HepG2 (cell line): ENCODE data around the gene DNAJB11. TPM values are rescaled to one million over a fixed set of nuclear protein-coding genes. Genes with fewer than 3 reads are reported as not detected.

Experiments
- BORCS8-MEF2B ChIP-seq: sonication (generic); formaldehyde crosslinking; IDR thresholded peaks from 2 replicates; pipeline ENCODE4 v1.8.0; 2022; ENCODE audit warnings: mild to moderate bottlenecking, missing genetic modification reagents
- FOSL2 ChIP-seq: sonication (generic); formaldehyde crosslinking; IDR thresholded peaks from 2 replicates; pipeline ENCODE4 v1.4.0; 2020; ENCODE audit warnings: missing genetic modification reagents
- IRX3 ChIP-seq: sonication (generic); formaldehyde crosslinking; IDR thresholded peaks from 2 replicates; pipeline ENCODE4 v1.8.1; 2023; ENCODE audit warnings: mild to moderate bottlenecking, low read depth, missing genetic modification reagents, borderline replicate concordance
- JUN ChIP-seq: sonication (generic); formaldehyde crosslinking; IDR thresholded peaks from 2 replicates; pipeline ENCODE4 v1.4.0; 2020; ENCODE audit warnings: mild to moderate bottlenecking, missing genetic modification reagents
- KLF12 ChIP-seq: sonication (generic); formaldehyde crosslinking; IDR thresholded peaks from 2 replicates; pipeline ENCODE4 v1.4.0; 2020; ENCODE audit warnings: missing genetic modification reagents, borderline replicate concordance
- POGZ ChIP-seq: sonication (generic); formaldehyde crosslinking; IDR thresholded peaks from 2 replicates; pipeline ENCODE4 v1.4.0; 2020; ENCODE audit warnings: mild to moderate bottlenecking, missing genetic modification reagents
- SSRP1 ChIP-seq: IDR thresholded peaks from 2 replicates; pipeline ENCODE4 v1.6.1; 2016; ENCODE audit warnings: control low read depth
- TEAD2 ChIP-seq: sonication (generic); formaldehyde crosslinking; IDR thresholded peaks from 2 replicates; pipeline ENCODE4 v1.9.0; 2021; ENCODE audit warnings: missing genetic modification reagents
- TSC22D2 ChIP-seq: sonication (generic); formaldehyde crosslinking; IDR thresholded peaks from 2 replicates; pipeline ENCODE4 v1.5.1; 2020; ENCODE audit warnings: missing genetic modification reagents, mild to moderate bottlenecking, borderline replicate concordance
- ZFX ChIP-seq: sonication (generic); formaldehyde crosslinking; IDR thresholded peaks from 2 replicates; pipeline ENCODE4 v1.4.0; 2020; ENCODE audit warnings: mild to moderate bottlenecking, low read depth, missing genetic modification reagents, moderate library complexity
- ZKSCAN5 ChIP-seq: sonication (generic); formaldehyde crosslinking; IDR thresholded peaks from 2 replicates; pipeline ENCODE4 v1.5.1; 2020; ENCODE audit warnings: mild to moderate bottlenecking, missing genetic modification reagents
- ZNF224 ChIP-seq: sonication (generic); formaldehyde crosslinking; IDR thresholded peaks from 2 replicates; pipeline ENCODE4 v1.5.0; 2020; ENCODE audit warnings: mild to moderate bottlenecking, missing genetic modification reagents
- ZNF253 ChIP-seq: sonication (generic); formaldehyde crosslinking; IDR thresholded peaks from 2 replicates; pipeline ENCODE4 v1.8.0; 2022; ENCODE audit warnings: mild to moderate bottlenecking, missing genetic modification reagents, borderline replicate concordance
- ZNF558 ChIP-seq: sonication (generic); formaldehyde crosslinking; IDR thresholded peaks from 2 replicates; pipeline ENCODE4 v1.9.0; 2022; ENCODE audit warnings: mild to moderate bottlenecking, missing genetic modification reagents, borderline replicate concordance
- ZSCAN29 ChIP-seq: sonication (generic); formaldehyde crosslinking; conservative IDR thresholded peaks from 2 replicates; pipeline ENCODE4 v1.4.0; 2020; ENCODE audit warnings: mild to moderate bottlenecking, missing genetic modification reagents
- ZSCAN30 ChIP-seq: sonication (generic); formaldehyde crosslinking; IDR thresholded peaks from 2 replicates; pipeline ENCODE4 v1.5.0; 2020; ENCODE audit warnings: mild to moderate bottlenecking, missing genetic modification reagents
- polyA plus RNA-seq, 8 experiments: library from polyadenylated mRNA; depleted of rRNA in 3 of 8; stranded (reverse) in 7 of 8; unstranded in 1 of 8; fragments of >200 nt; fragmentation: Illumina TruSeq in 4 of 8; extraction: Trizol in 4 of 8; gene quantifications; 2 replicates each; pipeline versions ENCODE4 v1.2.1 to v1.2.3, GENCODE V29; 2011 to 2016; ENCODE audit warnings: low read depth in 4 of 8, missing spikeins in 1 of 8, mixed read lengths in 1 of 8; ENCODE audit not compliant: insufficient read depth in 1 of 8
- total RNA-seq, 5 experiments: library from RNA; depleted of rRNA; stranded (reverse); fragments of >200 nt; fragmentation: Illumina TruSeq; extraction: Trizol; gene quantifications; 2 replicates each; pipeline ENCODE4 v1.2.3, GENCODE V29; 2016; ENCODE audit warnings: low read depth in 1 of 5
- TF ChIP-seq, protein P1 (sequence below): sonication (generic); formaldehyde crosslinking; IDR thresholded peaks from 2 replicates; pipeline ENCODE4 v1.4.0; 2020; ENCODE audit warnings: missing genetic modification reagents
- TF ChIP-seq, protein P2 (sequence below): sonication (generic); formaldehyde crosslinking; IDR thresholded peaks from 2 replicates; pipeline ENCODE4 v1.9.0; 2021; ENCODE audit warnings: missing genetic modification reagents, mild to moderate bottlenecking, borderline replicate concordance
- TF ChIP-seq, protein P3 (sequence below): sonication (generic); formaldehyde crosslinking; IDR thresholded peaks from 2 replicates; pipeline ENCODE4 v1.8.0; 2022; ENCODE audit warnings: missing genetic modification reagents, mild to moderate bottlenecking, borderline replicate concordance
- TF ChIP-seq, protein P4 (sequence below), 2 experiments: sonication (generic) in 1 of 2; formaldehyde crosslinking in 1 of 2; IDR thresholded peaks; 2 replicates each; pipeline versions ENCODE4 v1.5.1 to v1.6.1; 2011 to 2020; ENCODE audit warnings: borderline replicate concordance in 1 of 2, low read depth in 1 of 2, low read length in 1 of 2, mild to moderate bottlenecking in 1 of 2, missing genetic modification reagents in 1 of 2, moderate library complexity in 1 of 2
- TF ChIP-seq, protein P5 (sequence below): sonication (generic); formaldehyde crosslinking; IDR thresholded peaks from 2 replicates; pipeline ENCODE4; 2020; ENCODE audit warnings: missing genetic modification reagents, mild to moderate bottlenecking, borderline replicate concordance

Gene DNAJB11
- total and polyA plus RNA-seq, 2 of the 13 experiments (the other 11 are each of a cell fraction or from before 2014, with no cell fraction given), result 41.0 to 132 TPM

DNA sequence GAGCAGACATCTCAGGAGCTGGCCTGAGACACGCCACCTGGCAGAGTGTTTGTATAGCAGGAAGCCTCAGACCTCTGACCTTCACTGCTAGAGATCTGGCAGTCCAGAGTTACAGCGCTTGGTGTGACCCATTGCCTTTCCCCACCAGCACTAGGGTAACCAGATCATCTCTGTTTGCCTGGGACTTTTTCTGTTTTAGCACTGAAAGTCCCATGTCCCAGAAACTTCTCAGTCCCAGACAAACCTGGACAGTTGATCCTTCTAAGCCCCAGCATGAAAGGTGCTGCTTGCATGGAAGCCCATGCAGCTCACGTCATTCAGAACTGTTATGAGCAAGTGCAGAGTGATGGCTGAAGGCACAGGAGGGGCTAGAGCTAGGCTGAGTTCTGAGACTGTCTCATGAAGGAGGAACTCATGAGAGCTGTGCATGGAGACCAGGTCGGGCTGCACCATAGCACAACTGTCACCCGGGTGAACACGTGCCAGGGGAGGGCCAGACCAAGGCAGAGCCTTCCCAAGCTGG lies 24.1 kb downstream of the DNAJB11 start (continued):
- TF ChIP-seq JUN, result no peak
- TF ChIP-seq FOSL2, result no peak
- TF ChIP-seq, protein P1, sequence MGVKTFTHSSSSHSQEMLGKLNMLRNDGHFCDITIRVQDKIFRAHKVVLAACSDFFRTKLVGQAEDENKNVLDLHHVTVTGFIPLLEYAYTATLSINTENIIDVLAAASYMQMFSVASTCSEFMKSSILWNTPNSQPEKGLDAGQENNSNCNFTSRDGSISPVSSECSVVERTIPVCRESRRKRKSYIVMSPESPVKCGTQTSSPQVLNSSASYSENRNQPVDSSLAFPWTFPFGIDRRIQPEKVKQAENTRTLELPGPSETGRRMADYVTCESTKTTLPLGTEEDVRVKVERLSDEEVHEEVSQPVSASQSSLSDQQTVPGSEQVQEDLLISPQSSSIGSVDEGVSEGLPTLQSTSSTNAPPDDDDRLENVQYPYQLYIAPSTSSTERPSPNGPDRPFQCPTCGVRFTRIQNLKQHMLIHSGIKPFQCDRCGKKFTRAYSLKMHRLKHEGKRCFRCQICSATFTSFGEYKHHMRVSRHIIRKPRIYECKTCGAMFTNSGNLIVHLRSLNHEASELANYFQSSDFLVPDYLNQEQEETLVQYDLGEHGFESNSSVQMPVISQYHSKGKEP (CRISPR knock-in tag), result no peak
- TF ChIP-seq, protein P2, sequence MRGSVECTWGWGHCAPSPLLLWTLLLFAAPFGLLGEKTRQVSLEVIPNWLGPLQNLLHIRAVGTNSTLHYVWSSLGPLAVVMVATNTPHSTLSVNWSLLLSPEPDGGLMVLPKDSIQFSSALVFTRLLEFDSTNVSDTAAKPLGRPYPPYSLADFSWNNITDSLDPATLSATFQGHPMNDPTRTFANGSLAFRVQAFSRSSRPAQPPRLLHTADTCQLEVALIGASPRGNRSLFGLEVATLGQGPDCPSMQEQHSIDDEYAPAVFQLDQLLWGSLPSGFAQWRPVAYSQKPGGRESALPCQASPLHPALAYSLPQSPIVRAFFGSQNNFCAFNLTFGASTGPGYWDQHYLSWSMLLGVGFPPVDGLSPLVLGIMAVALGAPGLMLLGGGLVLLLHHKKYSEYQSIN (CRISPR knock-in tag), result no peak
- TF ChIP-seq, protein P3, sequence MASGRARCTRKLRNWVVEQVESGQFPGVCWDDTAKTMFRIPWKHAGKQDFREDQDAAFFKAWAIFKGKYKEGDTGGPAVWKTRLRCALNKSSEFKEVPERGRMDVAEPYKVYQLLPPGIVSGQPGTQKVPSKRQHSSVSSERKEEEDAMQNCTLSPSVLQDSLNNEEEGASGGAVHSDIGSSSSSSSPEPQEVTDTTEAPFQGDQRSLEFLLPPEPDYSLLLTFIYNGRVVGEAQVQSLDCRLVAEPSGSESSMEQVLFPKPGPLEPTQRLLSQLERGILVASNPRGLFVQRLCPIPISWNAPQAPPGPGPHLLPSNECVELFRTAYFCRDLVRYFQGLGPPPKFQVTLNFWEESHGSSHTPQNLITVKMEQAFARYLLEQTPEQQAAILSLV (CRISPR knock-in tag), result peak; percentile 52; the same call in 1 of the 2 replicates
- TF ChIP-seq, protein P4, sequence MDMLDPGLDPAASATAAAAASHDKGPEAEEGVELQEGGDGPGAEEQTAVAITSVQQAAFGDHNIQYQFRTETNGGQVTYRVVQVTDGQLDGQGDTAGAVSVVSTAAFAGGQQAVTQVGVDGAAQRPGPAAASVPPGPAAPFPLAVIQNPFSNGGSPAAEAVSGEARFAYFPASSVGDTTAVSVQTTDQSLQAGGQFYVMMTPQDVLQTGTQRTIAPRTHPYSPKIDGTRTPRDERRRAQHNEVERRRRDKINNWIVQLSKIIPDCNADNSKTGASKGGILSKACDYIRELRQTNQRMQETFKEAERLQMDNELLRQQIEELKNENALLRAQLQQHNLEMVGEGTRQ (IDR thresholded peaks at IDR 0.05; ENCODE audit: low read depth, low read length), result peak; percentile 33; the same call in 1 of the 2 replicates
- TF ChIP-seq, protein P4 (CRISPR knock-in tag; IDR thresholded peaks at IDR 0.05; ENCODE audit: borderline replicate concordance), result no peak
- TF ChIP-seq ZNF558 (CRISPR knock-in tag), result no peak
- no peak for TF ChIP-seq ZSCAN30
- TF ChIP-seq POGZ (CRISPR knock-in tag), result no peak
- TF ChIP-seq SSRP1, result no peak
- no peak; the same call in 1 of the 2 replicates for TF ChIP-seq BORCS8-MEF2B (CRISPR knock-in tag)
- no peak for TF ChIP-seq ZNF253 (CRISPR knock-in tag)
- no peak for TF ChIP-seq ZNF224 (CRISPR knock-in tag)
- peak; percentile 41 for TF ChIP-seq ZFX
- TF ChIP-seq, protein P5, sequence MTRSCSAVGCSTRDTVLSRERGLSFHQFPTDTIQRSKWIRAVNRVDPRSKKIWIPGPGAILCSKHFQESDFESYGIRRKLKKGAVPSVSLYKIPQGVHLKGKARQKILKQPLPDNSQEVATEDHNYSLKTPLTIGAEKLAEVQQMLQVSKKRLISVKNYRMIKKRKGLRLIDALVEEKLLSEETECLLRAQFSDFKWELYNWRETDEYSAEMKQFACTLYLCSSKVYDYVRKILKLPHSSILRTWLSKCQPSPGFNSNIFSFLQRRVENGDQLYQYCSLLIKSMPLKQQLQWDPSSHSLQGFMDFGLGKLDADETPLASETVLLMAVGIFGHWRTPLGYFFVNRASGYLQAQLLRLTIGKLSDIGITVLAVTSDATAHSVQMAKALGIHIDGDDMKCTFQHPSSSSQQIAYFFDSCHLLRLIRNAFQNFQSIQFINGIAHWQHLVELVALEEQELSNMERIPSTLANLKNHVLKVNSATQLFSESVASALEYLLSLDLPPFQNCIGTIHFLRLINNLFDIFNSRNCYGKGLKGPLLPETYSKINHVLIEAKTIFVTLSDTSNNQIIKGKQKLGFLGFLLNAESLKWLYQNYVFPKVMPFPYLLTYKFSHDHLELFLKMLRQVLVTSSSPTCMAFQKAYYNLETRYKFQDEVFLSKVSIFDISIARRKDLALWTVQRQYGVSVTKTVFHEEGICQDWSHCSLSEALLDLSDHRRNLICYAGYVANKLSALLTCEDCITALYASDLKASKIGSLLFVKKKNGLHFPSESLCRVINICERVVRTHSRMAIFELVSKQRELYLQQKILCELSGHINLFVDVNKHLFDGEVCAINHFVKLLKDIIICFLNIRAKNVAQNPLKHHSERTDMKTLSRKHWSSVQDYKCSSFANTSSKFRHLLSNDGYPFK (CRISPR knock-in tag), result no peak
- TF ChIP-seq IRX3 (CRISPR knock-in tag), result no peak
- TF ChIP-seq KLF12, result no peak
- TF ChIP-seq ZSCAN29 (CRISPR knock-in tag), result no peak
- no peak for TF ChIP-seq ZKSCAN5
- TF ChIP-seq TSC22D2, result no peak
- TF ChIP-seq TEAD2 (CRISPR knock-in tag), result no peak
